Mucosa of descending colon (tissue), 3 donors: ENCODE data around the gene DNAAF1. TPM values are rescaled to one million over a fixed set of nuclear protein-coding genes. Genes with fewer than 3 reads are reported as not detected.

ENCODE experiments used
- ATAC-seq: fragments of 200-7000 bp; cut with Tn5 transposase; one replicate; pipeline ENCODE4 v1.9.1; 2020; ENCODE audit warnings: mild to moderate bottlenecking, moderate library complexity
- DNase-seq, 3 donors: peaks; one replicate each; pipeline ENCODE4 v3.0.0-alpha.2; 2020
- H3K36me3 ChIP-seq: fragments of 200-600 bp; one replicate; pipeline ENCODE4 v1.8.0; 2021; ENCODE audit warnings: low read depth, mild to moderate bottlenecking
- H3K4me1 ChIP-seq: fragments of 200-600 bp; one replicate; pipeline ENCODE4 v1.8.0; 2021; ENCODE audit warnings: low read depth, mild to moderate bottlenecking
- H3K4me3 ChIP-seq: fragments of 200-600 bp; one replicate; pipeline ENCODE4 v1.8.0; 2021; ENCODE audit warnings: mild to moderate bottlenecking
- H3K9me3 ChIP-seq: fragments of 200-600 bp; one replicate; pipeline ENCODE4 v1.8.0; 2021; ENCODE audit warnings: mild to moderate bottlenecking
- intact Hi-C, 2 donors: fragments of 100-400 bp; cut with DNase I in 1 of 2; cut with micrococcal nuclease in 1 of 2; formaldehyde crosslinking; loops; one replicate each; pipeline versions ENCODE4 v1.11.0 to v1.11.1; 2022; cut with DNase I, micrococcal nuclease
- total RNA-seq, 3 donors: library from RNA; stranded (reverse); fragmentation: NEBNext Ultra II Directional in 2 of 3; extraction: Animal tissue kit (Norgen Biotek cat#: 25700) in 2 of 3; gene quantifications; one replicate each; pipeline versions ENCODE4 v1.2.1 to v1.2.4, GENCODE V29; 2021 to 2023
- TF ChIP-seq, protein P1 (sequence below): fragments of 200-600 bp; IDR thresholded peaks from one replicate; pipeline ENCODE4 v1.8.0; 2022; ENCODE audit warnings: antibody characterized with exemption, mild to moderate bottlenecking
- donor health status: DM: no; HTN: no; CAD: no; lungs with moderate emphysema.
- donor health status: DM: no; HTN: no; CAD: no.
- donor health status: DM: no; HTN: yes; CAD: no.

Gene DNAAF1
- total RNA-seq, 3 donors from 2014 or later: 0.95 TPM; not detected in 2

DNA sequence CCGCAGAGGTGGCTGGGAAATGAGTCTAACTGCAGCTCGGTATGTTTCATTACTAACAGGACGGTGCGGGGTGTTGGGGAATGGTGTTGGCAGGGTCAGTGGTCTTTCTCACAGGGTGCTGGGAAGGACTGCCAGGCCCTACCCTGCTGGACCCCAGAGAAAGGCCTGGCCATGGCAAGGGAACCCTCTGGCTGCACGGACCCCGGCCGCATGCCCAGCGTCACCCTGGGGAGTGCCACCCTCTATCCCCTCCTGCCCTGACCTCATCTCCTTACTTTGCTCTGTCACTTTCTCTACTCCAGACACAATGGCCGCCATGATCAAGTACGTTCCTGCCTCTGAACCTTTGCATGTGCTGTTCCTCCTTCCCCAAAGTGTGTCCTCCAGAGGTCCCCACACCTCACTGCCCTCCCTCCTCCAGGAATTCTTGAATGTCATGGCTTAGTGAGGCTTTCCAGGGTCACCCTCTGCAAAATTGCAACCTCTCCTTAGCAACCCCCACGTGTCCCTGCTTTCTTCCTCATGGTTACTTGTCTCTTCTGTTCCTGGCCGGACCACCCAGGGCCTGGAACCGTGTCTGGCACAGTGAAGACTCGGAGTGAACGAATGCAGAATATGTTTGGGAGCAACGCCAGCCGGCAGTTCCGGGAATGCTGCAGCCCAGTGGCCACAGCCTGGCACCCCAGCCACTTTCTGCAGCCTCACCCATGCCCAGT lies 61.0 kb downstream of the DNAAF1 start:
- TF ChIP-seq, protein P1, sequence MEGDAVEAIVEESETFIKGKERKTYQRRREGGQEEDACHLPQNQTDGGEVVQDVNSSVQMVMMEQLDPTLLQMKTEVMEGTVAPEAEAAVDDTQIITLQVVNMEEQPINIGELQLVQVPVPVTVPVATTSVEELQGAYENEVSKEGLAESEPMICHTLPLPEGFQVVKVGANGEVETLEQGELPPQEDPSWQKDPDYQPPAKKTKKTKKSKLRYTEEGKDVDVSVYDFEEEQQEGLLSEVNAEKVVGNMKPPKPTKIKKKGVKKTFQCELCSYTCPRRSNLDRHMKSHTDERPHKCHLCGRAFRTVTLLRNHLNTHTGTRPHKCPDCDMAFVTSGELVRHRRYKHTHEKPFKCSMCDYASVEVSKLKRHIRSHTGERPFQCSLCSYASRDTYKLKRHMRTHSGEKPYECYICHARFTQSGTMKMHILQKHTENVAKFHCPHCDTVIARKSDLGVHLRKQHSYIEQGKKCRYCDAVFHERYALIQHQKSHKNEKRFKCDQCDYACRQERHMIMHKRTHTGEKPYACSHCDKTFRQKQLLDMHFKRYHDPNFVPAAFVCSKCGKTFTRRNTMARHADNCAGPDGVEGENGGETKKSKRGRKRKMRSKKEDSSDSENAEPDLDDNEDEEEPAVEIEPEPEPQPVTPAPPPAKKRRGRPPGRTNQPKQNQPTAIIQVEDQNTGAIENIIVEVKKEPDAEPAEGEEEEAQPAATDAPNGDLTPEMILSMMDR: no peak
- Histone ChIP-seq H3K4me1 (no peaks in the 10 kb centered on the region), H3K36me3 (no peaks in the 10 kb centered on the region), H3K4me3 (no peak overlapping the region), H3K9me3 (no peaks in the 10 kb centered on the region)
- ATAC-seq (no peak), DNase-seq (no peak)
- intact Hi-C loops: no loop called here

DNA sequence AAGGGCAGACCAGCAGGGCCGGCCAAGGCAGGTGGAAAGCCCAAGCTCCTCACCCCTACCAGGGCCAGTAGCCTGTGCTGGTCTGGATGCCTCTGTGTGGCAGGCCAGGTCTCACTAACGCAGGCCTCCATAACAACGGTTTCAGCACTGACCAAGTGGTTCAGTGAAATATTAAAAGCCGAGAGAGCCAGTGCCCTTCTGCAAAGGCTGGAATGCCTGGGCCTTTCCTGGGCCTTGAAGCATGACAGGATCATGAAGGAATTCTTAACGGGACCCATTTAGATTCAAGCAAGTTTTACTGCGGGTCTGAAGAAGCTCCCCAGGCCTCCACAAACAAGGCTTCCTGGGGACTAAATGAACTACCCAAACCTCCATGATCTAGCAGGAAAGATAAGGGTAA lies 62.1 kb downstream of the DNAAF1 start:
- TF ChIP-seq, protein P1: no peak
- Histone ChIP-seq H3K36me3 (no peaks in the 10 kb centered on the region), H3K9me3 (no peaks in the 10 kb centered on the region), H3K4me1 (no peaks in the 10 kb centered on the region), H3K4me3 (no peak overlapping the region)
- intact Hi-C loops: no loop called here
- DNase-seq (no peak), ATAC-seq (no peak)

DNA sequence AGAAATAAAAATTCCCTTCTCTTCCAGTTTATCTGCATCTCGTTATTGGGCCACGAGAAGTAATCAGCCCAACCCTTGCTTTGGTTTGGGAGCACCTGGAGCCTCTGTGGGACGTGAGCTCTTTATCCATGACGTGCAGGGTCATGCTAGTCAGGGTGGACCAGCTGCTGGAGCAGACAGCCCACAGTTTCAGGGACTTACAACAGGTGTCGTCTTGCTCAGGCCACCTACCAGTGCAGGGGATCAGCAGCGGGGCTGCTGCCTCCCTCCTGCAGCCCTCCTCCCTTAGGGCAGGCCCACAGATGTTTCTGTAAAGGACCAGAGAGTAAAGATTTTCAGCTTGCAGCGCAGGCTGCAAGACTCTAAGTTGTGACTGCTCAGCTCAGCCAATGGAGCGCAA lies 62.8 kb downstream of the DNAAF1 start:
- intact Hi-C loops: no loop called here
- no peaks in the 10 kb centered on the region for H3K36me3 ChIP-seq
- TF ChIP-seq, protein P1: no peak
- H3K4me1 ChIP-seq: no peaks in the 10 kb centered on the region
- DNase-seq: no peak
- no peaks in the 10 kb centered on the region for H3K9me3 ChIP-seq
- no peak for ATAC-seq
- no peak overlapping the region for H3K4me3 ChIP-seq

DNA sequence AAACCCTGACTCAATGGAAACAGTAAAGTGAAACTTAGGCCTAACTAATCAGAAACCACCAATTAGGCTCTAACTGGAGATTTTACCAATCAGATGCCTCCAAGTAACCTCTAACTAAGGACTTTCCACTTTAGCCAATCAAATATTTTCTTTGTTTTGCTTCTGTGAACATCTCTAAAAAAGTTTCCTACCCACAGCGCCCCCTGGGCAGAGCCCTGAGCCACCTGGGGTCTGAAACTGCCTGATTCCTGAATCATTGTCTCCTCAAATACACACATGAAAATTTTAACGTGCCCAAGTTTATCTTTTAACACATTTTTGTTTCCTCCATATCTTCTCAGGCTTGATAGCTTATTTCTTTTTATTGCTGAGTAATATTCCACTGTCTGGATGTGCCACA lies 64.9 kb downstream of the DNAAF1 start:
- Histone ChIP-seq H3K9me3 (no peaks in the 10 kb centered on the region), H3K4me1 (no peaks in the 10 kb centered on the region), H3K36me3 (no peaks in the 10 kb centered on the region), H3K4me3 (no peak overlapping the region)
- intact Hi-C loops: no loop called here
- no peak for DNase-seq
- no peak for ATAC-seq
- TF ChIP-seq, protein P1: no peak

DNA sequence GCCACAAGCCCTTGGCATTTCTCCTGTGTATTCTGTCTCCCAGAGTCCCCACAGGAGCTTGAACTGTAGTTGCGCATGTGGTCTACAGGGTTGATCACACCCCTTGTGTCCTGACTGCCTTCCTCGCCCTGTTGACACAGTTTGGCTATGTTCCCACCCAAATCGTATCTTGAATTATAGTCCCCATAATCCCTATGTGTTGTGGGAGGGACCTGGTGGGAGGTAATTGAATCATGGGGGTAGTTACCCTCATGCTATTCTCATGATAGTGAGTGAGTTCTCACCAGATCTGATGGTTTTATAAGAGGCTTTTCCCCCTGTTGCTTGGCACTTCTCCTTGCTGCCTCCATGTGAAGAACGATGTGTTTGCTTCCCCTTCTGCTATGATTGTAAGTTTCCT lies 67.0 kb downstream of the DNAAF1 start:
- intact Hi-C loops: no loop called here
- DNase-seq (no peak), ATAC-seq (no peak)
- no peak overlapping the region for H3K4me3 ChIP-seq
- TF ChIP-seq, protein P1: no peak
- no peaks in the 10 kb centered on the region for H3K9me3 ChIP-seq
- H3K36me3 ChIP-seq: no peaks in the 10 kb centered on the region
- no peaks in the 10 kb centered on the region for H3K4me1 ChIP-seq

DNA sequence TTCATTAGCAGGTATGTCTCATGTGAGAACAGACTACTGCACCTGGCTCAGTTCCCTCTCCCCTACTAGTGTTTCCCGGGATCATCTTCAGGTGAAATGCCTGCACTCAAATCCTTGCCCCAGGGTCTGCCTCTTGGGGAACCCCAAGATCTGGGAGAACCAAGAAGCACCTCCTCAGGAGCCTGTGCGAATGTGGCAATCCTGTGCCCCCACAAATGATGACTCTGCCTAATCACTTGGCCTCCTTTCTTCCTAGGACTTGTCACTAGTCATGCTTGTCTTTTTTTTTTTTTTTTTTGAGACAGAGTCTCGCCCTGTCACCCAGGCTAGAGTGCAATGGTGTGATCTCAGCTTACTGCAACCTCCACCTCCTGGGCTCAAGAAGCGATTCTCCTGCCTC lies 67.5 kb downstream of the DNAAF1 start:
- Histone ChIP-seq H3K36me3 (no peaks in the 10 kb centered on the region), H3K4me1 (no peaks in the 10 kb centered on the region), H3K9me3 (no peaks in the 10 kb centered on the region), H3K4me3 (no peak overlapping the region)
- DNase-seq (no peak), ATAC-seq (no peak)
- intact Hi-C loops: no loop called here
- TF ChIP-seq, protein P1: no peak
